Left kidney (tissue), 8 donors: ENCODE measurements around the gene RIC8B. TPM values are rescaled to one million over a fixed set of nuclear protein-coding genes. Genes with fewer than 3 reads are reported as not detected.
"Not testable (repeated sequence)": the region's sequence is repeated elsewhere in the genome, so short reads cannot be mapped to it uniquely, and the experiment has no call there.

ENCODE experiments used
- DNase-seq: peaks from one replicate; pipeline ENCODE4 v3.0.0-alpha.2; 2013
- long read RNA-seq, 8 donors: transcript quantifications; one replicate each; lab custom pipeline, GENCODE V29; 2026
- polyA plus RNA-seq: library from polyadenylated mRNA; unstranded; fragments of 120-200 nt; gene quantifications from one replicate; pipeline ENCODE4 v1.2.1, GENCODE V29; 2013; ENCODE audit not compliant: insufficient read length

RIC8B gene, protein sequence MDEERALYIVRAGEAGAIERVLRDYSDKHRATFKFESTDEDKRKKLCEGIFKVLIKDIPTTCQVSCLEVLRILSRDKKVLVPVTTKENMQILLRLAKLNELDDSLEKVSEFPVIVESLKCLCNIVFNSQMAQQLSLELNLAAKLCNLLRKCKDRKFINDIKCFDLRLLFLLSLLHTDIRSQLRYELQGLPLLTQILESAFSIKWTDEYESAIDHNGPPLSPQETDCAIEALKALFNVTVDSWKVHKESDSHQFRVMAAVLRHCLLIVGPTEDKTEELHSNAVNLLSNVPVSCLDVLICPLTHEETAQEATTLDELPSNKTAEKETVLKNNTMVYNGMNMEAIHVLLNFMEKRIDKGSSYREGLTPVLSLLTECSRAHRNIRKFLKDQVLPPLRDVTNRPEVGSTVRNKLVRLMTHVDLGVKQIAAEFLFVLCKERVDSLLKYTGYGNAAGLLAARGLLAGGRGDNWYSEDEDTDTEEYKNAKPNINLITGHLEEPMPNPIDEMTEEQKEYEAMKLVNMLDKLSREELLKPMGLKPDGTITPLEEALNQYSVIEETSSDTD
- polyA plus RNA-seq, result 34.4 TPM
- long read RNA-seq, donor 1, partial matches to known transcripts, result 22 of 25 reads
- long read RNA-seq, donor 1, other reads (novel, unspliced or antisense), result 0 of 25 reads
- long read RNA-seq, donor 2, full-length matches to known transcripts, result 3 of 3 reads
- long read RNA-seq, donor 2, partial matches to known transcripts, result 0 of 3 reads
- long read RNA-seq, donor 2, other reads (novel, unspliced or antisense), result 0 of 3 reads
- long read RNA-seq, donor 3, partial matches to known transcripts, result 0 of 2 reads
- long read RNA-seq, donor 3, other reads (novel, unspliced or antisense), result 0 of 2 reads
- long read RNA-seq, donor 4, result 0 reads
- long read RNA-seq, donor 5, partial matches to known transcripts, result 8 of 9 reads
- long read RNA-seq, donor 5, other reads (novel, unspliced or antisense), result 0 of 9 reads
- long read RNA-seq, donor 6, partial matches to known transcripts, result 0 of 1 reads
- long read RNA-seq, donor 6, other reads (novel, unspliced or antisense), result 0 of 1 reads
- long read RNA-seq, donor 7, partial matches to known transcripts, result 5 of 7 reads
- long read RNA-seq, donor 7, other reads (novel, unspliced or antisense), result 0 of 7 reads
- long read RNA-seq, donor 8, result 0 reads

DNA sequence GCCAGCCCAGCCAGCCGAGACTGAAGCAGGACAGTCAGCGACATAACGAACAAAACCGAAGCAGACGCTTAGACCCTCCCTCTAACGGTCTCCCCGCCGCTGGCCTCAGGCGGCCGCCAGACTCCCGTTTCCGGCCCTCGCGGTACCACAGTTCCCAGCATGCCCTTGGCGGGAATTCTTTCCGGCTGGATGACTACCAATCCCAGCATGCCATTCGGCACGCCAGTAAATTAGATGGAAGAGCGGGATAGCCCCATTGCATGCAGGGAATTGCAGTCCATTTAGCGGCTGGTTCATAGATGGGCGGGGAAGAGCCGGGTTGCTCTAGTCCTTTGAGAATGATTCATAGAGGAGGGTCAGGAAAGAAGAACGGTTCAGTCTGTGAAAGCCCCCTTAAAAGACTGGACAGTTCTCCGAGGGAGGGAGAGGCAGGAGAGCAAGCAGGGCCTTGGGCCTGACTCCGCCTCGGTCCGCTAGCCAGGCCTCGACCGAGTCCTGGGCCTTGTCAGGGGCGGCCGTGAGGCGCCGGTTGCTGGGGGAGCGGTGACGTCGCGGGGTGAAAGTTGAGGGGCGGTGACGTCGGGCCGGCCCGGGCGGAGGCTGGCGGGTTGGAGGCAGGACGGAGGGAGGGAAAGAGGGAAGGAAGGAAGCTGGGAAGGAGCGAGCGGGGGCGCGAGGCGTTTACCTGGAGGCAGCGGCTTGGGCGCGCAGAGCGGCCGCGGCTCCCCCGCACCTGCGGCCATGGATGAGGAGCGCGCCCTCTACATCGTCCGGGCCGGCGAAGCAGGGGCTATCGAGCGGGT is at the start of gene RIC8B:
Gene RIC8B, plus strand, starts transcription at position 678 of the 803 bp plus-strand sequence. Its CDS starts 64 bp downstream, at position 742.
- peak; percentile 99 for DNase-seq

GRCh38 chr12:106724934-106725333 is 49.5 kb upstream of the RIC8B start:
- DNase-seq, result no peak

DNA sequence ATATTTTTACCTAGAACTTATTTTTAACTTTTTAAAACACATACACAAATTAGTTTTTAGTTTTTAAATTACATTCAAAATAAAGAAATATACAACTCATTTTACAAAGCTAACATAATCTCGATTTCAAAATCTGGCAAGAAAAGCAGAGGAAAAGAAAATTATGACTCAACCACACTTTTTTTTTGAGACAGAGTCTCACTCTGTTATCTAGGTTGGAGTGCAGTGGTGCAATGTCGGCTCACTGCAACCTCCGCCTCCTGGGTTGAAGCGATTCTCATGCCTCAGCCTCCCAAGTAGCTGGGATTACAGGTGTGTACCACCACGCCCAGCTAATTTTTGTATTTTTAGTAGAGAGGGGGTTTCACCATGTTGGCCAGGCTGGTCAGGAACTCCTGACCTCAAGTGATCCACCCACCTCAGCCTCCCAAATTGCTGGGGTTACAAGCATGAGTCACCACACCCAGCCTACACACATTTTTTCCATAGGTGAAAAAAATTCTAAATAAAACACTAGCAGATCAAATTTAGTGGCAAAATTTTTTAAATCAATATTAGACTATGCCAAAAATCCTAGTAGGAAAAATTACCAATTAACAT is 47.8 kb upstream of the RIC8B start:
- not testable (repeated sequence) for DNase-seq

GRCh38 chr12:106729611-106730010 is 44.9 kb upstream of the RIC8B start:
- DNase-seq, result peak; percentile 30

DNA sequence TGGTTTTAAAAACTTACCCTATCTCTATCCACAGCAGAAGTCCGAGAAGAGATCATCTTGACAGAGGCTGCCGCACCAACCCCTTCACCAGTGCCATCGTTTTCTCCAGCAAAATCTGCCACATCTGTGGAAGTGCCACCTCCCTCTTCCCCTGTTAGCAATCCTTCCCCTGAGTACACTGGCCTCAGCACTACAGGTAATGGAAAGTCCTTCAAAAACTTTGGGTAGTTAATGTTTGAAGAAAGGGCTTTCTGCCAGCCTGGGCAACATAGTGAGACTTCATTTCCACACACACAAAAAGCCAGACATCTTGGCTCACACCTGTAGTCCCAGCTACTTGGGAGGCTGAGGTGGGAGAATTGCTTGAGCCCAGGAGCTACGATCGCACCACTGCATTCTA is 41.6 kb upstream of the RIC8B start:
- DNase-seq, result no peak

DNA sequence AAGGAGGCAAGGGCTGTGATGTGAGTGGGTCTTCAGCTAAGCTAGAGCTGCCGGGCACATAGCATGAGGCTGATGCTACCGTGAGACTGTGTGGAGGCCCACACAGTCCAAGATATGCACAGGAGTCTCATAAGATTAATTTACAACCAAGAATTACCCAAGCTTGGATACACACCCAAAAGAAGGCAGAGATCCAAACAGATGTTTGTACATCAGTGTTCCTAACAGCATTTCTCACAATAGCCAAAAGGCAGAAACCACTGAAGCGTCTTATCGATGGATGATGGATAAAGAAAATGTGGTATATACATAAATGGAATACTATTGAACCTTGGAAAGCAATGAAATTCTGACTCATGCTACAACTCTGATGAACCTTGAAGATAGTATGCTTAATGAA is 40.8 kb upstream of the RIC8B start:
- no peak for DNase-seq

DNA sequence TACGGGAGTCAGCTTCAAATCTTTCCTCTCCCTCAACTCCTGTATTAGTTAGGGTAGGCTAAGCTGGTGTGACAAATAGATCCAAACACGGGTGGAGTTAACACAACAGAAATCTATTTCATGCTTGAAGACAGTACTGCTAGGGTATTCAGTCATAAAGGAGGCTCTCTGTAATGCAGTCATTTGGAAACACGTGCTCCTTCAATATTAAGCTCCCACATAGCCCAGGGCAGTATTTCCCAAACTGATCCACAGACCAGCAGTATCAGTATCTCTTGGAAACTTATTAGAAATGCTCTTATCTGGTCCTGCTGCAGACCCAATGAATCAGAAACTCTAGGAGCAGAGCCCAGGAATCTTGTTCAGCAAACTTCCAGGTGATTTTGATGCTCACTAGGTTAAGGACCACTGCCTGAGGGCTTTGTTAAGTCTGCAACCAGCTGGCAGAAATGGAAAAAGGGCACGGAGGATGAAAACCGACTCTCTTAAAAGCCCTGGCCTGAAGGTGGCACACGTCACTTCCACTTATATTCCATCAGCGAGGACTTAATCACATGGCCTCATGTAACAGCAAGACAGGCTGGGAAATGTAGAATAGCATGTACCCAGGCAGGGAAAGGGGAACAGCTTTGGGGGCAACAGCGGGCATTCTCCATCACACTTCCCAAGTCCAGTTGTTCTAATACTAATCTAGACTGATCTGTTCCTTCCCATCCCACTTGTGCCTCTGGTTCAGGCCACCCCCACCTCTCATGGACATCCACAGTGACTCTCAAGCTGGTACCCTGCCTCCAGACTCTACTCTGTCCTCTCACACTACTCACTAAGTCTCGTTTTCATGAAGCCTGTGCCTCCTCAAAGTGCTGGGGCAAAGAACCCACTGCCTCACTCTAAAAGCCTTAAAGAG is 38.2 kb upstream of the RIC8B start:
- DNase-seq, result no peak

DNA sequence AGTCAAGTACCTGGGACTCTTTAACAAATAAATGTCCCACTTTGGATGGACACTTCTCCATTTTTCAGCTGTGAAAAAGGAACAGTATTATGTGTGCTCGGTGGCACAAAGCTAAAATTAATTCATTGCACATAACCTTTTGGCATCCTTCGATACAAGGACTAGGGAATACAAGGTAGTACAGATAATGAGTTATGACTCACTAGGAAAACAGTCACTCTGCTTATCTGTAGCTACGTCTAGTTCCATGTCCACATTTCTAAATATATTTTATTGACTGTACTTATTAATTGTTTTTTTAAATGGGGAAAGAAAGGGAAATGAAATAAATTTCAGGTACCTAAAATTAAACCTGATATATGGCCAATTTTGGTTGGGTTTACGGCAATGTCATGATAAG is 35.2 kb upstream of the RIC8B start:
- no peak for DNase-seq

- no peak for DNase-seq
These were observed 34.5 kb upstream of the RIC8B start for GRCh38 chr12:106739815-106740530.

DNA sequence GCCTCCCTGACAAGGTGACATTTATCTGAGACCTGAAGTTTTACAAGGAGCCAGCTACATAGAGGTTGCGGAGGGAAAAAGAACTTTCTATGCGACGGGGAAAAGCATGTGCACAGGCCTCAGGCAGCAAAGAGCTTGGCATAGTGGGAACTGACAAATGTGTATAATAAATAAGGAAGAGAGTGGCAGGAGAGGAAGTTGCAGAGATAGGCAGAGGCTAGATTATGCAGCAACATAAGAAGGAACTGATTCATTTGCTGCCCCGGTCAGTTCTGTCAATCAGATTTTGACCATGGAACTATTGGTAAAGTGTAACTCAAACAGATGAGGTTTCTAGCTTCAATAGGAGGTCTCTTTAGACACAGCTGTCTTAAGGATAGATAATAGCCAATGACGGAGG is 33.7 kb upstream of the RIC8B start:
- DNase-seq, result no peak

DNA sequence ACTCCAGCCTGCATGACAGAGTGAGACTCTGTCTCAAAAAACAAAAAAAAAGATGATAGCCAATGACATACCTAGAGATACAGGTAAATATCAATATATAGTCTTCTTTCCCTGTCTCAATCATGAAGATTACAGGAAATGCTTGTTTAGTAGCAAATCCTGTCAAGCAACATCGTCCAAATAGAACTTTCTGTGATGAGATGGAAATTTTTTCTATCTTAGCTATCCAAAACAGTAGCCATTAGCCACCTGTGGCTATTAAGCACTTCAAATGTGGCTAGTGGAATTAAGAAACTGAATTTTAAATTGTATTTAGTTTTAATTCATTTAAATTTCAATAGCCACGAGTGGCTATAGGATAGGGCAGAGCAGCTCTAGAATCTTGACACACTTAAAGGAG is 33.2 kb upstream of the RIC8B start:
- DNase-seq, result no peak

DNA sequence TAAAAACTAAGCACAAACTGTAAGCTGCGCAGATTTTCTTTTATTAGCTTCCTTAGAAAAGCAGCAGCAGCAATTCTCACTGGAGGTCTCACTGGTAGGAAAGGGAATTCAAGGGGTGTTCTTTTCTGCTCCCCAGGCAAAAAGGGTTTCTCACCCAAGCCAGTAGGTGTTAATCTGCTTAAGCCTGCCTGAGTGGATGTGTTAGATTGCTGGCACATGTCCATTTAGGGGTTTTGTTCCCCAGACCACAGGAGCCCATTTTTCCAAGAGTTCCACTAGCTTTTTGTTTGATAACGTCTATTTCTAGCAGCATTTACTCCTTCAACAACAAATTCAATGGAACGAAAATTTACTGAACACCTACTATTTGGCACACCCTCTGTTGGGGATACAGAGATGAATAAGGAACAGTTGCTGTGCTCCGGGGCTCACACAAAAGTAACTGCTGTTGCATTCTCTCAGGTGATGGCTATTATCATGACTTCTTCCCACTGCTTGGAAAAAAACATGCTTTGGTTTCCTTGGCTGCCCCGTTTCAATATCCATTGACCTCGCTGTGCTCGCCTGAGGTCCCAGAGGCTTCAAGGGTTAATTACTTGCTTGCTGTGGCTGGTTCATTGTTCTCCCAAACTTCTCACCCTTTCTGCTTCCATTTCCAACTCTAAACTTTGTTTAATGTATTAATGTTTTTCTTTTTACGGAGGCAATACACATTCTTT is 31.1 kb upstream of the RIC8B start:
- DNase-seq, result no peak

- DNase-seq, result no peak
These were observed 29.9 kb upstream of the RIC8B start for GRCh38 chr12:106744600-106744999.

DNA sequence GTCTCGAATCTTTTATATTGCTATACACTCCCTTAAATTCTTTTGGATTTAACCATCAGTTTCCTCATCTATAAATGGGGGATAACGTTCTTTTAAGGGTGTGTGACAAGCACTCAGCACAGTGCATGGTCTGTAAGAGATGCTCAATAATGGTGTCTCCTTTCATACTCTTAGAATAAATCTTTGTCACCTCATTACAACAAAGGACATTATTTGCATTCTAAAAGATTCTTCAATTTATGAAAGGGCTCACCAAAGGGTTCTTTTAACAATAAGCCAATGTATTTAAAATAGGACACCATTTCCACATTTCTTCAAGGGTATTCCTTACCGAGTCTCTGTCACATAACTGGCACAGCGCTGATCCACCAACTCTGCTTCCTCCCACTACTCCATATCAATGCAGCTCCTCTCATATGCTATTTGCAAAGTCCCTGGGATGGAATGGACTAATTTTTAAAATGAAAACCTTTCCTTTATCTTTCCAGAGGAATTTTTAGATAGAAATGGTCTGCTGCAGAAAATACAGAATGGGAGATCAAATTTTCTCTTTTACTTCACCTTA is 29.2 kb upstream of the RIC8B start:
- no peak for DNase-seq

GRCh38 chr12:106747973-106748436 is 26.5 kb upstream of the RIC8B start:
- DNase-seq, result no peak

DNA sequence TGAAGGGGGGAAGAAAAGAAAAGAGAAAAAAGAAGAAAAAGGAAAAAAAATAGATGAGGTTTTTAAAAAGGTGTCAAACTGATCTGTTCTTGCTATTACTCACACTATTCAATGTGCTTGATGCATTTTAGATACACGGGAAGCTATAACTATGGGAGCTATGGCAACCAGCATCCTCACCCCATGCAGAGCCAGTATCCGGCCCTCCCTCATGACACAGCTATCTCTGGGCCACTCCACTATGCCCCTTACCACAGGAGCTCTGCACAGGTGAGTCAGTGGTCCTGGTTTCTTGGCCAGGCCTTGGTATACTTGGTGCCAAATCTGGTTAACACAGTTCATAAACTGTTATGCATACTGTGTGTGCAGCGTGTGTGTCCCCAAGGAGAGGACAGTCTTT is 24.0 kb upstream of the RIC8B start:
- DNase-seq, result no peak

DNA sequence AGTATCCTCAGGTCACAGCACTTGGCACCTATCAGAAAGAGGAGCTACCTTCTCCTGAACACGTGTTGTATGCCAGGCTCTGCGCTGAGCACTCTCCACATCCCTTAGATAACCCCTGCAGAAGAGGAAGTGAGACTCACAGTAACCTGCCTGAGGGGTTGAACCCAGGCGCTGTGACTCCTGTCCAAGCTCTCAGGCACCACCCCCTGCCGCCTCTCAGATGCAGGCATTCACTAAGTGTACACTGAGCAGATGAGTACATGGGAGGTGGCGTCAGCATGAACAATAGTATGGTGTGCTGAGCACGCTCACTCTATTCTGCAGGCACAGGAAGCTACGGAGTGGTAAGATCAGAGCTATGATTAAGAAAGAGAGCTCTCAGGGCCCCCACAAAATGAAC is 21.0 kb upstream of the RIC8B start:
- DNase-seq, result no peak

DNA sequence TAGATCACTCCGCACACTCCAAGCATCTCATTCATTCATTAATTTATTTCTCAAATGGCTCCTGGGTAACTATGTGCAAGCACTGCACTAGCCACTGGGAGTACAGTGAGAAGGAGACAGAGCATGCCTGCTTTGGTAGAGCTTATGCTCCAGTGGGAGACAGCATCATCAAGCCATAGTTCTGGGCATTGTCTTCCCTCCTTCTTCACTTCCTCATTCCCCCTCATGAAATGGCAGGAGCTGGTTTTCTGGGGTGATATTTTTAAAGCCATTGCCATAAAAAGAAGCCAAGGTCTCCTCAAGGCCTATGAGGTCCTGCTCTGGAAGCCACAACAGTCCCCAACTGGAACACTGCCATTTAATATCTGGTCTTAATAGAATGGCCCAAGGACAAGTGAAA is 20.2 kb upstream of the RIC8B start:
- no peak for DNase-seq
